GM12872 (cell line): ENCODE measurements around the gene KCNA5.

Experiments used
- TF ChIP-seq, protein P1 (sequence below): IDR thresholded peaks from 3 replicates; pipeline ENCODE4 v1.5.1; 2011; ENCODE audit warnings: low read depth, mild to moderate bottlenecking, low read length, moderate library complexity; ENCODE audit not compliant: insufficient read depth

Gene KCNA5

DNA sequence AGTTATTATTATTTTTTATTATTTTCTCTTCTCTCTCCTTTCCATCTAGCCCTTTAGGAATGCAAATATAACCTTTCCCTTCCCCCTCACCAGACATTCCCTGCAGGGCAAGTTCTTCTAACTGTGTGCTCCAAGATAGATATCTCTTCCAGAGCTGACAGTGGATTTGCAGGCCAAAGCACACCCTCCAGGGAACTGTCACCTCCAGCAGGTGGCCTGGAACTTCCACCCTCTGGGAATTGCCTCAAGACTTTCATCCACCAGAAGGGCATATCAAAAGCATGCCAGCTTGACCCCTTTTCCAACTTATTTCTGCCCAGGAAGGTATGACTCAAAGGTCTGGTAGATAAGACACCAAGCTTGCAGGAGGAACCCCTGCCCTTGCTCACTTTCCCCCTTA, 13.6 kb upstream of the KCNA5 start:
- TF ChIP-seq, protein P1, sequence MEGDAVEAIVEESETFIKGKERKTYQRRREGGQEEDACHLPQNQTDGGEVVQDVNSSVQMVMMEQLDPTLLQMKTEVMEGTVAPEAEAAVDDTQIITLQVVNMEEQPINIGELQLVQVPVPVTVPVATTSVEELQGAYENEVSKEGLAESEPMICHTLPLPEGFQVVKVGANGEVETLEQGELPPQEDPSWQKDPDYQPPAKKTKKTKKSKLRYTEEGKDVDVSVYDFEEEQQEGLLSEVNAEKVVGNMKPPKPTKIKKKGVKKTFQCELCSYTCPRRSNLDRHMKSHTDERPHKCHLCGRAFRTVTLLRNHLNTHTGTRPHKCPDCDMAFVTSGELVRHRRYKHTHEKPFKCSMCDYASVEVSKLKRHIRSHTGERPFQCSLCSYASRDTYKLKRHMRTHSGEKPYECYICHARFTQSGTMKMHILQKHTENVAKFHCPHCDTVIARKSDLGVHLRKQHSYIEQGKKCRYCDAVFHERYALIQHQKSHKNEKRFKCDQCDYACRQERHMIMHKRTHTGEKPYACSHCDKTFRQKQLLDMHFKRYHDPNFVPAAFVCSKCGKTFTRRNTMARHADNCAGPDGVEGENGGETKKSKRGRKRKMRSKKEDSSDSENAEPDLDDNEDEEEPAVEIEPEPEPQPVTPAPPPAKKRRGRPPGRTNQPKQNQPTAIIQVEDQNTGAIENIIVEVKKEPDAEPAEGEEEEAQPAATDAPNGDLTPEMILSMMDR = no peak

DNA sequence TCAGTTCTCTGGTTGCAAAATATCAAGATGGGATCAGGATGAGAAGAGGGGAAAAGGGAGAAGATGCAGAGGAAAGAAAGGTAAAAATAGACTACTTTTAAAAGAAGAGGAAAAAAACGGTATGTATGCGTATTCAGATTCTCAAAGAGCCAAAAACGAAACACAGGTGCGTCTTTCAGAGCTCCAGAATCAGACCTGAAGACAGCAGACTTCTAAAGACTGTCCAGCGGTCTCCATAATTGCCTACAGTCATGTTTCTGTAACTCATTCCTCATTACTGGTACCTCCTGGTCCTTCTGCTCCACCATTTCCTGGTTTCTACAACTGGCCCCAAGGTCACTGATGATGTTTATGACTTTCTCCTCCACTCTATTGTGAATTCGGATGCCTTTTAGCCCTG, 12.4 kb upstream of the KCNA5 start:
- TF ChIP-seq, protein P1 = no peak

DNA sequence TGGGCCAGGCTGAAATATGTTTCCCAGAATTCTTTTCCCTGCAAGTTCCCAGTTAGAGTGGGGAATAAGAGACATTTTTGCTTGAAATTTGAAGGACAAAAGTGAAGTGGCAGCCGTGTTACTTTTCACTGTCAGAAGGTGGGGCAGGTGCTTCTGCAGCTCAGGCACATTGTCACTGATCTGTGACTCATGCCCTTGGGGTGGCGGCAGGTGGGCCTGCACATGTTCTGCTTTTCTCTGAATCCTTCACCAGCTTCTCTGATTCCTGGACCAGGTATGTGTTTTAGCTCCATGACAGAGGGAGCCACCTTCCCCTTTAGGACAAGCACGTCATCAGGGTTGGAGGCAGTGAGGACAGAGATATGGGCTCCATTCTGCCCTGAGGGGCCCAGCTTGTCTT, 11.7 kb upstream of the KCNA5 start:
- TF ChIP-seq, protein P1 = no peak

DNA sequence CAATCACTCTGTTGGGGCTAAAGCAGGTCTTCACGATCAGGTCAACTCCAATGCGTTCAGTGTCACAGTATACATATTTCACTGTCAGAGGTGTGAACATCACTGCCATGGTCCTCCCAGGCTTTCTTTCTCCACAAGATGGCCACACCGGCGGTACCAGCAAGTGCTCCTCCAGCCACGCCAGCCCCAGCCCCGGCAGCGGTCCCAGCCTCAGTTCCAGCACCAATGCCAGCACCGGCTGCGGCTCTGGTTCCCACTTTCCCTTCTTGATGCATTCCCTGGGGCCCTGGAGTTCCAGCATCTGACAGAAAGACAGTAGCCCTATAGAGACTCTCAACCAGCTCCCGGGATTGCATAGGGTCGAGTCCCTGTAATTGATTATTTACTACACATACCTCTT, 10.9 kb upstream of the KCNA5 start:
- TF ChIP-seq, protein P1 = no peak

DNA sequence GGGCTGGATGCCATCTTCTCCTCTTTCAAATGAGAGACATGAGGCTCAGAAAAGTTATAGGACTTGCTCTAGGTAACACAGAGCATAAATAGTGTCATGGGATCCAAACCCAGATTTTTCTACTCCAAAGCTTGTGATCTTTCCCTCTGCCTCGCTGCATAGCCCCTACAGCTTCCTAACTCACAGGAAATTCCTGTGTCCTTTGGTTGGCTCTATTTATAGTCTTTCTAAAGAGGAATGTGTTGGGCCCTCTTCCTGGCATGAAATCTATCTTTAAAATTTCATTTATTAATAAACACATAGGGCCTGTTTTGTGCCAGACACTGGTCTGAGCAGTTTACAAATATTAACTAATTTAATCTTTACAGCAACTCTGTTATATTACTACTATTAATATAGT, 9.8 kb upstream of the KCNA5 start:
- TF ChIP-seq, protein P1 = no peak

DNA sequence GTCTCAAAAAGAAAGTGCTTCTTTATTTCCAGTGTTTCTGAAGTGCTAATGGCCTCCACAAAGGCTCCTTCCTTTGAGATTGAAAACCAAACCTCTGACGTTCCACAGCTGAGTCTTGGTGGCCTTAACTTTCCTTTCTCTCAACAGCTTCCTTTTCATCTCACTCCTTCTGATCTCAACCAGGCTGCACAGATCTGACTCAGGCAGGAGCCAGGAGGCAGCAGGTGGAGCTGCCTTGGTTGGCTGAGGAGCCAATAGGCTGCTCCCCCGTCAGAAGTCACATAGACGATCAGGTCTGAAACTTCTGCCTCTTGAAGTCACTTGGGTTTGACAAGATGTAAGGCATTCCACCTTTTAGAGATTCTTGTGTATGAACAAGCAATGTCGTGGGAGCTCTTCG, 9.1 kb upstream of the KCNA5 start:
- TF ChIP-seq, protein P1 = no peak

DNA sequence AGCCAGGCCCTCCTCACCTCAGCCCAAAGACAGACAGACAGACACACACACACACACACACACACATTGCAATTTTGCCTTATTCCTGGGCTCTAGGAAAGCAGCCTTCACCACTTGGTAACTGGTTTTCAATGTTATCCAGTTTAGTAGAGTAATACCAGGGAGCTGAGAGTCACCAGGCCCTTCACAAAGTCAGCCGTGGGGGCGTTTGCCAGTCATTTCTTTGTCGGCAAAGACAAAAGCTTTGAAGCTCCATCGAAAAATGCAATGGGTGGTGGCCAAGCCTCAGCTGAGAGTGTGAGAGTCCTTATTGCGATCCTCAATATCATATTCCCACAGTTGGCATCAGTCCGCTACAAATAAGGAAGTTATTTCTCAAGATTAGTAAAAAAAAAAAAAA, 8.1 kb upstream of the KCNA5 start:
- TF ChIP-seq, protein P1 = no peak

DNA sequence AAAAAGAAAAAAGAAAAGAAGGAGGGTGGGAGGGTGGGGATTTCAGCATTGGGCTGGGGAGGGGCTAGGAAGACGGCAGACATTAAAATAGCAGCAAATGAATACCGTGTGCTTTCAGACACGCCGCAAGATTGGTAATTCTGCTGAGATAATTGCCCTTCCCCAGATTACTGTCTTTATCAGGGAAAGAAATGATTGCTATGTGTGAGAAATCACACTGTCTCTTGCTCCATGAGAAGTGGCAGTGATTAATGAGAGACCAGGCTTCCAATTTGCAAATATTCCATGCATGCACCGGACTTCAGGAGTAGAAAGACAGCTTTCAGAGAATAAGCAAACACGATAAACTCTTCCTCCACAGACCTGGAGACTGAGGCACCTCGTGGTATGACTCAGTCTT, 7.6 kb upstream of the KCNA5 start:
- TF ChIP-seq, protein P1 = no peak
